Nephron progenitor cell (in vitro differentiated cells): Measurements from ENCODE around the gene BOLL.

ENCODE experiments used
- DNase-seq: peaks from one replicate; pipeline ENCODE4 v3.0.0; 2021
- H3K27ac Mint-ChIP-seq: 2 replicates; pipeline ENCODE4 v1.8.0; 2021; ENCODE audit warnings: mild to moderate bottlenecking, moderate library complexity, mixed read lengths
- H3K27me3 Mint-ChIP-seq: 2 replicates; pipeline ENCODE4 v1.8.0; 2021; ENCODE audit warnings: mild to moderate bottlenecking, low read depth, mixed read lengths; ENCODE audit not compliant: poor library complexity
- H3K36me3 Mint-ChIP-seq: 2 replicates; pipeline ENCODE4 v1.8.0; 2021; ENCODE audit warnings: low read depth, mixed read lengths
- H3K4me1 Mint-ChIP-seq: 2 replicates; pipeline ENCODE4 v1.8.0; 2021; ENCODE audit warnings: mixed read lengths
- H3K4me3 Mint-ChIP-seq: 2 replicates; pipeline ENCODE4 v1.8.0; 2021; ENCODE audit warnings: mild to moderate bottlenecking, moderate library complexity, mixed read lengths
- H3K9me3 Mint-ChIP-seq: 2 replicates; pipeline ENCODE4 v1.8.0; 2021; ENCODE audit warnings: mild to moderate bottlenecking, moderate library complexity, mixed read lengths
- TF ChIP-seq, protein P1 (sequence below): fragments of 200-600 bp; sonication (generic); IDR thresholded peaks from 2 replicates; pipeline ENCODE4 v1.5.0; 2021; ENCODE audit warnings: antibody characterized with exemption

The BOLL gene

DNA sequence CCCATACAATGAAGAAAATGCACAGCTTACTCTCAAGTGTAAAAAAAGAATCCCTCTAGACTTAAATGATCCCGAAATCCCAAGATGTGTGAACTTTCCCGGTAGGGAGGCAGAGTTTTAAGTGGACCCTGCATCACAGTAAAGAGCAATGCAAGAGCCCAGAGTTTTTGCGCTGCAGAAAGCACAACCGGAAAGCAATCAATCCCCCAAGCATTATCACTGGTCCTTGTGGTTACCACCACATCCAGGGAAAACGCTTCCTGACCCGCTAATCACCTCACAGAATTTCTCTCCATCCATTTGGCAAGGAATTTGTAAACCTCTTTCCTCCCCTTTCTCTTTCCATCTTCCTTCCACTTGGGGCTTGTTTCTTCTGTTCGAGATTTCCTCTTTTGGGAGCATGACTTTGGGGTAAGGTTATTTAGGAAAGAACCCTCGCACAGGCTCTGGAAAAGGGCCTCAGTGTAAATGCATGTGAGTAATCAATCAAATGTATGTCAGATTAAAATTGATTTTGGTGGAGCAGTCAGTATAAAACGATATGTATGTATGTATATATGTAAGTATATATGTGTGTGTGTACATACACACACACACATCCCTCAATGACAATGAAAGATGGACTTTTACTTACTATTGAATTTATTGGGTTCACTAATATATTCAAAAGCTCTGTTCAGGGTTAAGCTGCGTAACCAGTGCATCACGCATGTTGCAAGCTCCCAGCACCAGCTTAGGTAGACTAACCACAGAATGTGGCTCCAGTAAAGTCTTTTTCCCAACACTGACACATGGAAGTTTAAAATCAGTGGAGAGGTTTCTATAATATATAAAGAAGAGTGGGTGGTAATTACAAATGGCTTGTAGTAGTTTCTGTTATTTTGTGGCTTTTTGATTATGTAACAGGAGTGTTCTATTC is 20.9 kb upstream of the BOLL start:
- no peak for DNase-seq
- Mint-ChIP-seq H3K27ac (no peak overlapping the region), H3K9me3 (no peaks in the 10 kb centered on the region), H3K36me3 (no peaks in the 10 kb centered on the region), H3K4me1 (peaks cover 16% of the 10 kb centered on the region), H3K27me3 (peaks cover 50% of the 10 kb centered on the region), H3K4me3 (peak overlapping the region; percentile 90)
- TF ChIP-seq, protein P1, sequence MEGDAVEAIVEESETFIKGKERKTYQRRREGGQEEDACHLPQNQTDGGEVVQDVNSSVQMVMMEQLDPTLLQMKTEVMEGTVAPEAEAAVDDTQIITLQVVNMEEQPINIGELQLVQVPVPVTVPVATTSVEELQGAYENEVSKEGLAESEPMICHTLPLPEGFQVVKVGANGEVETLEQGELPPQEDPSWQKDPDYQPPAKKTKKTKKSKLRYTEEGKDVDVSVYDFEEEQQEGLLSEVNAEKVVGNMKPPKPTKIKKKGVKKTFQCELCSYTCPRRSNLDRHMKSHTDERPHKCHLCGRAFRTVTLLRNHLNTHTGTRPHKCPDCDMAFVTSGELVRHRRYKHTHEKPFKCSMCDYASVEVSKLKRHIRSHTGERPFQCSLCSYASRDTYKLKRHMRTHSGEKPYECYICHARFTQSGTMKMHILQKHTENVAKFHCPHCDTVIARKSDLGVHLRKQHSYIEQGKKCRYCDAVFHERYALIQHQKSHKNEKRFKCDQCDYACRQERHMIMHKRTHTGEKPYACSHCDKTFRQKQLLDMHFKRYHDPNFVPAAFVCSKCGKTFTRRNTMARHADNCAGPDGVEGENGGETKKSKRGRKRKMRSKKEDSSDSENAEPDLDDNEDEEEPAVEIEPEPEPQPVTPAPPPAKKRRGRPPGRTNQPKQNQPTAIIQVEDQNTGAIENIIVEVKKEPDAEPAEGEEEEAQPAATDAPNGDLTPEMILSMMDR = no peak

DNA sequence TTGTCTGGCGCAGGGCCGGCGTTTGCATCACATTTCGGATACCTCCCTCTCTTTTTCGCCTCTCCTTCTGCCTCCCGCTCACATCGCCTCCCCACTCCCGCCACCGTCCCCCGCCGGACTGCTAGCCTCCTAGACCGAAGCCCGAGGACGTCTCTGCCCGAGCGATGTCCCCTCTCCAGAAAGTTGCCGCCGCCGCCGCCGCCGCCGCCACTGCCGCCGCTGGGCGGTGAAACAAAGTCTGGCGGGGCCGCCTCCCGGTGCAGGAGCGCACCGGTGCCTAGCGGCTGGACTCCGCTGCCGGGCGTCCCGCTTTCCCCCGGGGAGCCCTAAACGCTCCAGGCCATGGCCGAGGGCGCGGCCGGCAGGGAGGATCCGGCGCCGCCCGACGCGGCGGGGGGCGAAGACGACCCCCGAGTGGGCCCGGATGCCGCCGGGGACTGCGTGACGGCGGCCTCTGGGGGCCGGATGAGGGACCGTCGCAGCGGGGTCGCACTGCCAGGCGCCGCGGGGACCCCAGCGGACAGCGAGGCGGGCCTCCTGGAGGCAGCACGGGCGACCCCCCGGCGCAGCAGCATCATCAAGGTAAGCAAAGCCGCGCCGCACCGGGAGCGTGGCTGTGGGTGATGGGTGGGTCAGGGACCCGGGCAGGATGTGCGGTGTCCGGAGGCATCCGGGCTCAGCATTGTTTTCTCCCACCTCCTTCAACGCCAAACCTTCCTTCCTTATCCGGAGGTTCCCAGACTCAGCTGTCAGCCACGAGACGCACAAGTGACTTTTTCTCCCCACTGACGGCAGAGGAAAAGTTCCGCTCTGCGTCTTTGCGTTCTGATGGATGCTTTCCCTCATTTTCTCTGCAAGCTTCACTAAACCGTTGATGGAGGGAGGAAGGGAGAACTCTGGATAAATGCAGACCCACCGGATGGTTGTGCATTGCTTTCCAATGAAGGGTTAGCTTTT is 19.9 kb upstream of the BOLL start:
- Mint-ChIP-seq H3K36me3 (no peaks in the 10 kb centered on the region), H3K27me3 (peaks cover 50% of the 10 kb centered on the region), H3K27ac (no peak overlapping the region), H3K4me3 (peak overlapping the region; percentile 90), H3K9me3 (no peaks in the 10 kb centered on the region), H3K4me1 (peaks cover 17% of the 10 kb centered on the region)
- TF ChIP-seq, protein P1 = peak; percentile 17
- peak; percentile 67 for DNase-seq

DNA sequence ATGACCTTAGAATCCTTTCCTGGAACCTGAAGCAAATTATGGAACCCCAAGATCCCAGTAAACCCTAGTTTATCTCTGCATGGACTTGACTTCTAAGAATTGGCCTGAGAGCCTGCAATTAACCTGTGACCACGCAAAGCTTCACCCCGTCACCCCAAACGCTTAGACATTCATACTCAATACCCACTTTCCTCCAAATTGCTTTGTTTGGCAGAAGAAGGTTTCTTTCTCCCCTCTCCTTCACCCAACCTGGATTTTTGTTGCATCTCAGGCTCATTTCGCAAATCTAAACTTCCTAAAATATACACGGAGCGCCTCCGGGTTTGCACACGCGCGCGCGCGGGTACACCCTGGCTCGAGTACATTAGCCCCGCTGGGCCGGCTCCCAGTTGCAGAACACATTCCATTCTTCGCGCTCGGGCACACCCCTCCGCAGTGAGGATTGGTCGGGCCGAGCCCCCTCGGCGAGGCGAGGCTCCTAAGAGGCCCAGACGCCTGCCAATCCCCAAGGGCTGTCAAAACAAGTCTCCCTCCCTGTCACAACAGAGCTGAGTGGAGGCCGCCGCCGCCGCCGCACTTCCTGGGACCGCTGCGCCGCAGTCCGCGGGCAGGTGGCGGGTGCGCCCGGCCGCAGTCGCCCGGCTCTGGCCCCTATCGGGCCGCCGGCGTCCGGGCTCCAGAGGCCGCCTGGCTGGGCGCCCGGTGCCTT is 19.1 kb upstream of the BOLL start, which contains the start of gene PLCL1:
PLCL1 (plus strand) TSS at position 545 of the 709 bp plus-strand sequence.
- H3K27ac Mint-ChIP-seq = no peak within 1 kb of the TSS
- TF ChIP-seq, protein P1 = no peak
- no peaks in the 10 kb centered on the region for H3K9me3 Mint-ChIP-seq
- peaks cover 23% of the 10 kb centered on the region for H3K4me1 Mint-ChIP-seq
- peaks cover 50% of the 10 kb centered on the region for H3K27me3 Mint-ChIP-seq
- peak; percentile 92 for DNase-seq
- no peaks in the 10 kb centered on the region for H3K36me3 Mint-ChIP-seq
- peak within 1 kb of the TSS; percentile 92 for H3K4me3 Mint-ChIP-seq

DNA sequence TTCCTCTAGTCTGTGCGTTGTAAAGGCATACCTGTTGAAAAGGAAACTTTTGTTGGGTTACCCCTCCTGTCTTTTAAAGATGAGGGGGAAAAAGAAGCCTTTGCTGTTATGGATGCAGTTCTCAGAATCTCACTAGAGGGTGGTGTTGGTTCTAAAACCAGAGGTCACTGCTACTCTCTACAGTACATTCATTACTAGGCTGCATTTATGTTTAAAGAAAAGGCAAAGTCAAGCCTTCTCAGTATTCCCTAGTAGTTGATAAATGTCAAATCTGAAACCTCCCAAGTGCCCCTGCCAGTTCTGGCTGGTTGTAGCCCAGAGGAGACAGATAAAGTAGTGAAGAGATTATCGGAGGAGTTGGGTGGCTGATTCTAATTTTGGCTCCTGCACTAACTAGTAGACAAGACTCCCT is 17.9 kb upstream of the BOLL start:
- TF ChIP-seq, protein P1 = peak; percentile 65
- Mint-ChIP-seq H3K9me3 (no peaks in the 10 kb centered on the region), H3K4me3 (peak overlapping the region; percentile 47), H3K4me1 (peaks cover 32% of the 10 kb centered on the region), H3K27me3 (peaks cover 42% of the 10 kb centered on the region), H3K27ac (no peak overlapping the region), H3K36me3 (no peaks in the 10 kb centered on the region)
- DNase-seq = no peak

DNA sequence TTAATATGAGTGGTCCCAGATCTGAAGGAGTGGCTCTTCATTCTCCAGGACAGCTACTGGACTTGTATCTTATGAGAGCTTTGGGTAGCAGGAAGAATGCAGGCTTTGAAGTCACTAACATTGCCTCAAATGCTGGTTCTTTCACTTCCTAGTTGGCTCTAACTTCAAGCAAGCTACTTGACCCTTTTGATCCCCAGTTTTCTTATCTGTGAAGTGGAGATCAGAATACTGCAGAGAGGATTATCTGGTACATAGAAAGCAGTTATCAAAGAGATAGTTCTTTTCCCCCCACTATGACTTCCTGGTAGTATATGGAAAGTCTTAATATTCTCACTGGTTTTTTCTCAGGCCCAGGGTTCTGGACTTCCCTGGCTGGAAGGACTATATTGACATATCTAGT is 15.9 kb upstream of the BOLL start:
- Mint-ChIP-seq H3K27ac (no peak overlapping the region), H3K9me3 (peaks cover 6% of the 10 kb centered on the region), H3K36me3 (no peaks in the 10 kb centered on the region), H3K4me1 (peaks cover 38% of the 10 kb centered on the region), H3K4me3 (no peak overlapping the region), H3K27me3 (peaks cover 22% of the 10 kb centered on the region)
- TF ChIP-seq, protein P1 = no peak
- DNase-seq = no peak
